ENCODE results near the gene DHTKD1. TPM values are rescaled to one million over a fixed set of nuclear protein-coding genes. Genes with fewer than 3 reads are reported as not detected.
A peak's percentile ranks its signal among the peaks of the same experiment; 100 is the strongest.

DHTKD1 gene, protein sequence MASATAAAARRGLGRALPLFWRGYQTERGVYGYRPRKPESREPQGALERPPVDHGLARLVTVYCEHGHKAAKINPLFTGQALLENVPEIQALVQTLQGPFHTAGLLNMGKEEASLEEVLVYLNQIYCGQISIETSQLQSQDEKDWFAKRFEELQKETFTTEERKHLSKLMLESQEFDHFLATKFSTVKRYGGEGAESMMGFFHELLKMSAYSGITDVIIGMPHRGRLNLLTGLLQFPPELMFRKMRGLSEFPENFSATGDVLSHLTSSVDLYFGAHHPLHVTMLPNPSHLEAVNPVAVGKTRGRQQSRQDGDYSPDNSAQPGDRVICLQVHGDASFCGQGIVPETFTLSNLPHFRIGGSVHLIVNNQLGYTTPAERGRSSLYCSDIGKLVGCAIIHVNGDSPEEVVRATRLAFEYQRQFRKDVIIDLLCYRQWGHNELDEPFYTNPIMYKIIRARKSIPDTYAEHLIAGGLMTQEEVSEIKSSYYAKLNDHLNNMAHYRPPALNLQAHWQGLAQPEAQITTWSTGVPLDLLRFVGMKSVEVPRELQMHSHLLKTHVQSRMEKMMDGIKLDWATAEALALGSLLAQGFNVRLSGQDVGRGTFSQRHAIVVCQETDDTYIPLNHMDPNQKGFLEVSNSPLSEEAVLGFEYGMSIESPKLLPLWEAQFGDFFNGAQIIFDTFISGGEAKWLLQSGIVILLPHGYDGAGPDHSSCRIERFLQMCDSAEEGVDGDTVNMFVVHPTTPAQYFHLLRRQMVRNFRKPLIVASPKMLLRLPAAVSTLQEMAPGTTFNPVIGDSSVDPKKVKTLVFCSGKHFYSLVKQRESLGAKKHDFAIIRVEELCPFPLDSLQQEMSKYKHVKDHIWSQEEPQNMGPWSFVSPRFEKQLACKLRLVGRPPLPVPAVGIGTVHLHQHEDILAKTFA
- total RNA-seq = 20.6 and 21.1 TPM in 2 replicates

DNA sequence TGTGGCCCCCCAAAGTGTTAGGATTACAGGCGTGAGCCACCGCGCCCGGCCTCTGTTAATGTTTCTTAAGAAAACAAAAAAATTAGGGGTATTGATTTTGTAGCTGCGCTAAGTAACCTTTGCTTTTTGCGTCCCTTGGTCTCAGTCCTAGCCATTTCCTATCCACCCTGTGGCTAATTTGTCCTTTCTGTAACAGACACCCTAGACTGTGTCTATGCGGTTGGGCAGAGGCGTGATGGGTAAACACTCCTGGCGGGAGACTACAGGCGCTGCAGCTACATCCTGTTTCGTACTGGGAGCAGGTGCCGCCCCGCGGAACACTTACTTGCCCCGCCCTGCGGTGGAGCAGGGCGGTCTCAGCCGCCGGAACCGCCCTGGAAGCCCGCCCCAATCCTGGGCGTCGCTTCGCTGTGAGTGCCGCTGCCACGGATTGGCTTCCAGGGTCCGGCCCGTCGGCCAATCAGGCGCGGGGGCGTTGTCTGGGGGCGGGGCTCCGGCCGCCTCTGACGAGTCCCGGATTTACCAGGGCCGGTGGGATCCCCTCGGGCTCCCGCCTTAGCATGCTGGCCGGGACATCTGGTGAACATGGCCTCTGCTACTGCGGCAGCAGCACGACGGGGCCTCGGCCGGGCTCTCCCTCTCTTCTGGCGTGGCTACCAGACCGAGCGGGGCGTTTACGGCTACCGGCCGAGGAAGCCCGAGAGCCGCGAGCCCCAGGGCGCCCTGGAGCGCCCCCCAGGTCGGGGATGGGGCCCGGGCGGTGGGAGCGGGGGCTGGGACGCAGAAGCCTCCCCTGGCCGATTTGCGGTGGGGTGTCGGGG is at the start of gene DHTKD1:
Gene DHTKD1, plus strand, starts transcription at position 506 of the 821 bp plus-strand sequence. Its CDS starts 80 bp downstream, at position 586.
- Mint-ChIP-seq H3K9me3 (no peaks in the 10 kb centered on the region), H3K36me3 (ENCODE audit: low read depth) (peaks cover 3% of the 10 kb centered on the region), H3K27me3 (ENCODE audit: low read depth) (peaks cover 2% of the 10 kb centered on the region), H3K4me3 (ENCODE audit: low read depth) (peak within 1 kb of the TSS; percentile 77), H3K27ac (peak within 1 kb of the TSS; percentile 86), H3K4me1 (ENCODE audit: low read depth) (peaks cover 16% of the 10 kb centered on the region)
- intact Hi-C loops (cut with micrococcal nuclease) = loop anchor here (1.0 to 2.0 kb wide), 3 partner anchors 25 to 62 kb away; no protein-coding TSS in a partner anchor
- peak; percentile 99 for DNase-seq (ENCODE audit: low spot score)

DNA sequence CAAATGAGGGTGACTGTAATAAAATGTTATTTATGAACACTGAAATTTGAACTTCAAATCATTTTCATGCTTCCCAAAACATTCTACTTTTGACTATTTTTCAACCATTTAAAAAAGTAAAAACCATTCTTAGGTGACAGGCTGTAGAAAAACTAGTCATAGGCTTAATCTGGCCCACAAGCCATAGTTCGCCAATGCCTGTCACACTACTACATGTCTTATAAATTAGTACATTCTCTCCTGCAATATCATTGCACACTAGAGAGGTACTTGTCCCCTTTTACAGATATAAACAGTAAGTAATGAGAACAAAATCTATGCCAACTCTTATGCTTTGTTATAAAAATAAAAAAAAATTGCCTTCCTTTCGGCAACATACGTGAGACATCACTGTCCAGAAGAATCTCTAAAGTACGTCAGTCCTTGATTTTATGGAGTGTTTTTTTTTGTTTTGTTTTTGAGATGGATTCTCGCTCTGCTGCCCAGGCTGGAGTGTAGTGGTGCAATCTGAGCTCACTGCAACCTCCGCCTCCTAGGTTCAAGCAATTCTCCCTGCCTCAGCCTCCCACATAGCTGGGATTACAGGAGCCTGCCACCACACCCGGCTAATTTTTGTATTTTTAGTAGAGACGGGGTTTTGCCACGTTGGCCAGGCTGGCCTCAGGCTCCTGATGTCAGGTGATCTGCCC is 49.3 kb upstream of the DHTKD1 start:
- Mint-ChIP-seq H3K27ac (no peak overlapping the region), H3K27me3 (ENCODE audit: low read depth) (no peaks in the 10 kb centered on the region), H3K9me3 (no peaks in the 10 kb centered on the region), H3K36me3 (ENCODE audit: low read depth) (peaks cover 22% of the 10 kb centered on the region), H3K4me1 (ENCODE audit: low read depth) (peaks cover 17% of the 10 kb centered on the region), H3K4me3 (ENCODE audit: low read depth) (no peak overlapping the region)
- no peak for DNase-seq (ENCODE audit: low spot score)
- intact Hi-C loops (cut with micrococcal nuclease) = no loop called here

DNA sequence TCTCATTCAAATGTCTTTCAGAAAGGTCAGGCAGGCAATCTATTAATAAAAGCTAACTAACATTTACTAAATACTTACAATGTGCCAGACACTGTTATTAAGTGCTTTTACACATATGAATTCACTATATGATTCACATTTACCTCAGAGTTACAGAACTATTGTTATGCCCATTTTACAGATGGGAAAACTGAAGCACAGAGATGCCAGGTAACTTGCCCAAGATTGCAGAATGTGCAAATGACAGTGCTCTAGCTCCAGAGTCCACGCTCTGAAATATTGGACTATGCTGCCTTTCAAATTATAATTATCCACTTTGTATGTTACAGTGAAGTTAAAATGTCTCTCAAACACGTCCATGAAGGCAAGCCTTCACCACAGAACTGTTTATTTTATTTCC is 48.2 kb upstream of the DHTKD1 start:
- peaks cover 17% of the 10 kb centered on the region for H3K4me1 Mint-ChIP-seq (ENCODE audit: low read depth)
- DNase-seq (ENCODE audit: low spot score) = no peak

DNA sequence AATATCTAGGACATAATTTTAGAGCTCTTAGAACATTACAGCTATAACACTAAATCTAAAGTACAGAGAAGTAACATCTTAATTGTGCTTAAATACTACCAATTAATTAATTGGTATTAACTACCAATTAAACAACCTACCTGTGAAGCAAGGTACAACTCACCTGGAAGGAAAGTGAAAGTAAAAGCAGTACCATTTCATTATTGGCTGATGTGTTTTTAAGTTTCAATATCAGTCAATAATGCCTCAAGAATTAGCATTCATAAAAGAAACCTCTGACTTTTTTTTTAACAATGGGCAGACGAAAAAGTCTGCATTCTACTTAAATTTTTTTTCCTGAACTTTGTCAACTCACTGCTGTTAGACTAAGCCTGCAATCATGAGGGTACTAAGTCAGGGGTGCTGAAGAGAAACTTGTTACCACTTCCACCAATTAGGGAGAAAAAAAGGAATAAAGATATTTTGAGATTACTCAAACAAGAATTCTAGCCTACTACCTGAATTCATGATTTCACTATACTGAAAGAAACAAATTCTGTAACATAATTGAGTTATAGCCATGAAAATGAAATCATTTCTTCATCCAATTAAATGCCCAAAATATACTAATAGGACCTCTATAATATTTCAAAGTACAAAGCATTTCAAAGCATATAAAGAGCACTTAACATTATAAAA is 46.0 kb upstream of the DHTKD1 start:
- no peak for DNase-seq (ENCODE audit: low spot score)
- Mint-ChIP-seq H3K36me3 (ENCODE audit: low read depth) (peaks cover 24% of the 10 kb centered on the region), H3K9me3 (no peaks in the 10 kb centered on the region), H3K4me1 (ENCODE audit: low read depth) (peaks cover 26% of the 10 kb centered on the region), H3K4me3 (ENCODE audit: low read depth) (no peak overlapping the region), H3K27me3 (ENCODE audit: low read depth) (no peaks in the 10 kb centered on the region), H3K27ac (peak overlapping the region; percentile 62)
- intact Hi-C loops (cut with micrococcal nuclease) = no loop called here

More for the DNA sequence above, 48.2 kb upstream of the DHTKD1 start:
- Mint-ChIP-seq H3K9me3 (no peaks in the 10 kb centered on the region), H3K36me3 (ENCODE audit: low read depth) (peaks cover 14% of the 10 kb centered on the region), H3K27me3 (ENCODE audit: low read depth) (no peaks in the 10 kb centered on the region), H3K27ac (no peak overlapping the region), H3K4me3 (ENCODE audit: low read depth) (no peak overlapping the region)
- intact Hi-C loops (cut with micrococcal nuclease) = no loop called here

DNA sequence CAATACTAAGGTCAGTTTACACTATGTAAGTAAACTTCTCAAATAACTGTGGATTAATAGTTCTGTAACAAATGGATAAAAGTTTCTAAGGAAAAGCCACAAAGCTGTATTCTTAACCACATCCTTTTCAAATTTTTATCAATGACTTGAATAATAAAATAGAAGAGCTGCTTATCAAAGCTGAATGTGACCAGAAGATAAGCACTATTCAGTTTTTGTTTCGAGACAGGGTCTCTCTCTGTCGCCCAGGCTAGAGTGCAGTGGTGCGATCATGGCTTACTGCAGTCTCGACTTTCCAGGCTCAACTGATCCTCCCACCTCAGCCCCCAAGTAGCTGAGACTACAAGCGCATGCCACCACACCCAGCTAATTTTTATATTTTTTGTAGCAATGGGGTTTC is 43.2 kb upstream of the DHTKD1 start:
- no peak for DNase-seq (ENCODE audit: low spot score)
- H3K27me3 Mint-ChIP-seq (ENCODE audit: low read depth) = no peaks in the 10 kb centered on the region
- intact Hi-C loops (cut with micrococcal nuclease) = no loop called here
- H3K9me3 Mint-ChIP-seq = no peaks in the 10 kb centered on the region
- no peak overlapping the region for H3K4me3 Mint-ChIP-seq (ENCODE audit: low read depth)
- no peak overlapping the region for H3K27ac Mint-ChIP-seq
- H3K4me1 Mint-ChIP-seq (ENCODE audit: low read depth) = peaks cover 30% of the 10 kb centered on the region
- peaks cover 44% of the 10 kb centered on the region for H3K36me3 Mint-ChIP-seq (ENCODE audit: low read depth)

DNA sequence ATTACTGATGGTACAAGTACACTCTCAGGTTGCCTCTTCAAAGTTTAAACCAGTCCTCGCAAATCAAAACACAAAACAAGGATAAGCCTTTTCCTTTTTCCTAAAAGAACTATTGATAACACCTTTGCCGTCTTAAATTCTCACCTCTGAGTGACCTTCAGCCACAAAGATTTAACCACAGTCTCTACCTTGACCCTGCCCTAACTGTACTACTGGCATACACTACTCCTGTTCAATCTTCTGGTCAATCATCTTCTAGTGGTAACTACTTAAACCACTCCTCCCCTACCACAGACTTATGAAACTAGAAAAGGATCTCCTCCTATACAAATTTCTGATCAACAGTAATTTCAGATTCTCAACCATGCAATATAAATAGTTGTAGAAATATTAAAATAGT is 41.2 kb upstream of the DHTKD1 start:
- peaks cover 29% of the 10 kb centered on the region for H3K4me1 Mint-ChIP-seq (ENCODE audit: low read depth)
- H3K27me3 Mint-ChIP-seq (ENCODE audit: low read depth) = no peaks in the 10 kb centered on the region
- H3K27ac Mint-ChIP-seq = no peak overlapping the region
- peaks cover 56% of the 10 kb centered on the region for H3K36me3 Mint-ChIP-seq (ENCODE audit: low read depth)
- H3K9me3 Mint-ChIP-seq = no peaks in the 10 kb centered on the region
- intact Hi-C loops (cut with micrococcal nuclease) = no loop called here
- DNase-seq (ENCODE audit: low spot score) = no peak
- H3K4me3 Mint-ChIP-seq (ENCODE audit: low read depth) = no peak overlapping the region

DNA sequence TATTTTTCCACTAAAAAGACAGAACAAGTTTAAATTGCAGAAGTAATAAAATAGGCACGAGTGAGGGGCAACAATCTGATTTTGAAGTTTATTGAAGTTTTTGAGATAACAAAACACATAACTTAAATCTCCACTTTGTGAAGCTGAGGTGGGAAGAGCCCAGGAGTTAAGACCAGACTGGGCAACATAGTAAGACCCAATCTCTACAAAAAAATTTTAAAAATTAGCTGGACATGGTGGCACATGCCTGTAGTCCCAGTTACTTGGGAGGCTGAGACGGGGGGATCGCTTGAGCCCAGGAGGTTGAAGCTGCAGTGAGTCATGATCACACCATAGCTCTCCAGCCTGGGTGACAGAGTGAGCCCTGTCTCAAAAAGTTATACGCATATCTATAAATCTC is 37.4 kb upstream of the DHTKD1 start:
- H3K4me3 Mint-ChIP-seq (ENCODE audit: low read depth) = no peak overlapping the region
- peaks cover 24% of the 10 kb centered on the region for H3K4me1 Mint-ChIP-seq (ENCODE audit: low read depth)
- intact Hi-C loops (cut with micrococcal nuclease) = no loop called here
- no peak overlapping the region for H3K27ac Mint-ChIP-seq
- H3K36me3 Mint-ChIP-seq (ENCODE audit: low read depth) = peaks cover 73% of the 10 kb centered on the region
- DNase-seq (ENCODE audit: low spot score) = no peak
- no peaks in the 10 kb centered on the region for H3K9me3 Mint-ChIP-seq
- no peaks in the 10 kb centered on the region for H3K27me3 Mint-ChIP-seq (ENCODE audit: low read depth)

DNA sequence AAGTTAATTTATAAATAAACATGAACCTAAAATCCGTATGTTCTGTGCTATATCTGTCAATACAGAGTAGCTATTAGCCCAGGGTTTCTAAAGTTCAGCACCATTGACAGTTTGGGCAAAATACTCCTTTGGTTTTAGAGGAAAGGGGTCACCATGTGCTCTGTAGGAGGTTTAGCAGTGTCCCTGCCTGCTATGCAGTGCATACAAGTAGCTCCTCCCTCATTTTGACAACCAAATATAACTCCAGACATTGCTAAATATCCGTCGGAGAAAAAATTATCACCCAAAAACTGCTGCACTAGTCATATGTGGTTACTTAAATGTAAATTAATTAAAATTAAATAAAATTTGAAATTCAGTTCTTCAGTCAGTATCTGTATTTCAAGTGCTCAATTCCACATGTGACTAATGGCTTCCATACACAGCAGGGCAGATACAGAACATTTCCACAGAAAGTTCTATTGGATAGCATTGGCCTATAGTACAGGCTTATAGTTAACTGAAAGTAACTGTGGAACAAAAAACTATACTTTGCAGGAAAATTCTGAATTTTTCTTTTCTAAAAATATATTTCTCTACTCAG is 32.6 kb upstream of the DHTKD1 start:
- intact Hi-C loops (cut with micrococcal nuclease) = no loop called here
- no peak for DNase-seq (ENCODE audit: low spot score)
- H3K4me3 Mint-ChIP-seq (ENCODE audit: low read depth) = no peak overlapping the region
- H3K27ac Mint-ChIP-seq = no peak overlapping the region
- H3K27me3 Mint-ChIP-seq (ENCODE audit: low read depth) = no peaks in the 10 kb centered on the region
- peaks cover 52% of the 10 kb centered on the region for H3K36me3 Mint-ChIP-seq (ENCODE audit: low read depth)
- H3K4me1 Mint-ChIP-seq (ENCODE audit: low read depth) = peaks cover 24% of the 10 kb centered on the region
- no peaks in the 10 kb centered on the region for H3K9me3 Mint-ChIP-seq

DNA sequence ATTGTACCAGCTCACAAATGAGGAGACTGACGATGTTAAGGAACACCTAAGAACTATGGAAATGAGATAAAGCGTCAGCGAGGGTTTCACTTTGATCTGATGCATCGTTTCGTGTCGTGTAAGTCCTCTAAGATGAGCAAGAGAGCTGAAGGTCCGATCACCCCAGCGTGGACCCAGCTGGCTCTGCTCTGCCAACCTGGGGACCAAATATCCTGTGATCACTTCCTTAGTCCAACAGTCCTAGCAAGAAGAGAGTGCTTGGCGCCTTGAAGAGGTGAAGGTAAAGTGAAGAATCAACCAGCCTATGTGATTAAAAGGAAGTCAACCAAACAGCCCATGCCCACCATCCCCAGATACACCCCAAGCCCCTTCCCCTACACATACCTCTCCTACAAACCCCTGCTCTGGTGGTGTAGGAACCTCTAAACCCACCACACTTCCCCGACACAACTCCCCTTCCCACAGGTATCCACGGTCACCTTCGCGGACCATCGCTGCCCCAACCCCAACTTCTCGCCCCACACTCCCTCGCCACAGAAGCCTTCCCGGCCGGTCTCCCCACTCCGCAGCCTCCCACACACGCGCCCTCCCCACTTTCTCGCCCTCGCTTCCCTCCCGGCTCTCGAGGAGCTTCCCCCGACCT is 26.9 kb upstream of the DHTKD1 start:
- Mint-ChIP-seq H3K4me1 (ENCODE audit: low read depth) (peaks cover 23% of the 10 kb centered on the region), H3K36me3 (ENCODE audit: low read depth) (peaks cover 22% of the 10 kb centered on the region), H3K4me3 (ENCODE audit: low read depth) (peak overlapping the region; percentile 99), H3K9me3 (no peaks in the 10 kb centered on the region), H3K27ac (peak overlapping the region; percentile 96), H3K27me3 (ENCODE audit: low read depth) (no peaks in the 10 kb centered on the region)
- DNase-seq (ENCODE audit: low spot score) = peak; percentile 24
- intact Hi-C loops (cut with micrococcal nuclease) = no loop called here

DNA sequence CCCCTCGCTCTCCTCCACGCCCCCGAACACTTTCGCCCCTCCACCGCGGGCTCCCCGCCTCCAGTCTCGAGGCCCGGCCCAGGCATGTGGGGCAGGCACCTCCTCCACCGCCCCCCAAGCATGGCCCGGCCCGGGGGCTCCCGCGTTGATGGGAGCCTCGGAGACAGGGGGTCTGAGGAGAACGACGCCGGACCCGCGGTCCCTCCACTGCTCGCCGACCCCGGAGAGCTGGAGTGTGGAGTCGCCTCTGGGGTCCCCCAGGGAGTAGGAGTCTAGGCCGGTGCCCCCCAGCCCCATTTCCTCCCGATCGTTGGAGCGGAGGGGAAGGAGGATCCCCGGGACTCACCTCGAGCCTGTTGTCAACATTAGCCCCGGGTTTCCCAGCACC is 26.4 kb upstream of the DHTKD1 start:
- peaks cover 22% of the 10 kb centered on the region for H3K36me3 Mint-ChIP-seq (ENCODE audit: low read depth)
- intact Hi-C loops (cut with micrococcal nuclease) = no loop called here
- H3K27me3 Mint-ChIP-seq (ENCODE audit: low read depth) = no peaks in the 10 kb centered on the region
- H3K9me3 Mint-ChIP-seq = no peaks in the 10 kb centered on the region
- peak overlapping the region; percentile 96 for H3K27ac Mint-ChIP-seq
- DNase-seq (ENCODE audit: low spot score) = peak; percentile 37
- peak overlapping the region; percentile 99 for H3K4me3 Mint-ChIP-seq (ENCODE audit: low read depth)
- peaks cover 23% of the 10 kb centered on the region for H3K4me1 Mint-ChIP-seq (ENCODE audit: low read depth)
